Measurements from ENCODE around the gene CBLN3. TPM values are rescaled to one million over a fixed set of nuclear protein-coding genes. Genes with fewer than 3 reads are reported as not detected.

CBLN3 gene
- total RNA-seq, 1 experiment from 2014 or later: 1.4 TPM

GRCh38 chr14:24408764-24409163 lies 20.7 kb downstream of the CBLN3 start:
- H3K27ac Mint-ChIP-seq (ENCODE audit: unreplicated experiment): no peak overlapping the region
- CTCF ChIA-PET: interaction anchor here (0.5 to 1.6 kb wide), 5 partner anchors 10 to 273 kb away, joined by 4 to 11 read pairs (median 6); partner anchors contain the start of gene NYNRIN
- POLR2A ChIA-PET: no interaction called here
- DNase-seq: no peak
- H3K9me3 Mint-ChIP-seq (ENCODE audit: unreplicated experiment): no peaks in the 10 kb centered on the region
- no peak for TF ChIP-seq CTCF (IDR thresholded peaks at IDR 0.05; ENCODE audit: insufficient read depth in 1 of 2, low read depth in 1 of 2, low read length in 1 of 2, severe bottlenecking in 1 of 2, unreplicated experiment in 1 of 2)
- BruUV-seq (replicated peaks): no TSS peak
- Histone ChIP-seq H3K9me3 (no peaks in the 10 kb centered on the region), H3K4me3 (ENCODE audit: low read depth, low read length) (no peak overlapping the region), H3K36me3 (ENCODE audit: control insufficient read depth, insufficient read depth, low read length) (no peaks in the 10 kb centered on the region; the same call in 1 of the 2 replicates), H3K4me1 (no peaks in the 10 kb centered on the region), H3K27me3 (replicated peaks; ENCODE audit: control insufficient read depth, insufficient read depth, low read length) (no peaks in the 10 kb centered on the region)
- intact Hi-C loops (cut with micrococcal nuclease; ENCODE audit: unreplicated experiment): no loop called here
- H3K27me3 Mint-ChIP-seq (ENCODE audit: insufficient read depth, unreplicated experiment): no peaks in the 10 kb centered on the region
- H3K4me1 Mint-ChIP-seq (ENCODE audit: low read depth, unreplicated experiment): no peaks in the 10 kb centered on the region
- no peaks in the 10 kb centered on the region for H3K36me3 Mint-ChIP-seq (ENCODE audit: insufficient read depth, unreplicated experiment)
- no peak overlapping the region for H3K4me3 Mint-ChIP-seq (ENCODE audit: unreplicated experiment)

- POLR2A ChIA-PET: no interaction called here
- no peak overlapping the region for H3K4me3 Mint-ChIP-seq (ENCODE audit: unreplicated experiment)
- BruUV-seq (replicated peaks): no TSS peak
Measured at GRCh38 chr14:24407608-24408325, 21.7 kb downstream of the CBLN3 start.

GRCh38 chr14:24406416-24406815 lies 23.1 kb downstream of the CBLN3 start:
- ChIA-PET CTCF (no interaction called here), POLR2A (no interaction called here)

More at GRCh38 chr14:24407608-24408325, 21.7 kb downstream of the CBLN3 start:
- H3K4me3 ChIP-seq (ENCODE audit: low read depth, low read length): no peak overlapping the region
- no peaks in the 10 kb centered on the region for H3K9me3 Mint-ChIP-seq (ENCODE audit: unreplicated experiment)
- H3K4me1 ChIP-seq: no peaks in the 10 kb centered on the region
- intact Hi-C loops (cut with micrococcal nuclease; ENCODE audit: unreplicated experiment): no loop called here
- H3K36me3 ChIP-seq (ENCODE audit: control insufficient read depth, insufficient read depth, low read length): no peaks in the 10 kb centered on the region; the same call in 1 of the 2 replicates
- CTCF ChIA-PET: no interaction called here
- no peak for TF ChIP-seq CTCF (IDR thresholded peaks at IDR 0.05; ENCODE audit: insufficient read depth in 1 of 2, low read depth in 1 of 2, low read length in 1 of 2, severe bottlenecking in 1 of 2, unreplicated experiment in 1 of 2)
- no peaks in the 10 kb centered on the region for H3K27me3 ChIP-seq (replicated peaks; ENCODE audit: control insufficient read depth, insufficient read depth, low read length)
- H3K36me3 Mint-ChIP-seq (ENCODE audit: insufficient read depth, unreplicated experiment): no peaks in the 10 kb centered on the region
- H3K27ac Mint-ChIP-seq (ENCODE audit: unreplicated experiment): no peak overlapping the region
- no peaks in the 10 kb centered on the region for H3K9me3 ChIP-seq
- no peaks in the 10 kb centered on the region for H3K27me3 Mint-ChIP-seq (ENCODE audit: insufficient read depth, unreplicated experiment)
- DNase-seq: no peak
- H3K4me1 Mint-ChIP-seq (ENCODE audit: low read depth, unreplicated experiment): peaks cover 8% of the 10 kb centered on the region

More at GRCh38 chr14:24406416-24406815, 23.1 kb downstream of the CBLN3 start:
- intact Hi-C loops (cut with micrococcal nuclease; ENCODE audit: unreplicated experiment): no loop called here
- Mint-ChIP-seq H3K27me3 (ENCODE audit: insufficient read depth, unreplicated experiment) (no peaks in the 10 kb centered on the region), H3K4me3 (ENCODE audit: unreplicated experiment) (no peak overlapping the region), H3K4me1 (ENCODE audit: low read depth, unreplicated experiment) (peaks cover 20% of the 10 kb centered on the region), H3K27ac (ENCODE audit: unreplicated experiment) (no peak overlapping the region), H3K9me3 (ENCODE audit: unreplicated experiment) (no peaks in the 10 kb centered on the region), H3K36me3 (ENCODE audit: insufficient read depth, unreplicated experiment) (no peaks in the 10 kb centered on the region)
- BruUV-seq (replicated peaks): no TSS peak
- Histone ChIP-seq H3K27me3 (replicated peaks; ENCODE audit: control insufficient read depth, insufficient read depth, low read length) (no peaks in the 10 kb centered on the region), H3K9me3 (no peaks in the 10 kb centered on the region), H3K4me1 (no peaks in the 10 kb centered on the region; the same call in 1 of the 2 replicates), H3K36me3 (ENCODE audit: control insufficient read depth, insufficient read depth, low read length) (no peaks in the 10 kb centered on the region), H3K4me3 (ENCODE audit: low read depth, low read length) (no peak overlapping the region)
- no peak for DNase-seq
- no peak for TF ChIP-seq CTCF (IDR thresholded peaks at IDR 0.05; ENCODE audit: insufficient read depth in 1 of 2, low read depth in 1 of 2, low read length in 1 of 2, severe bottlenecking in 1 of 2, unreplicated experiment in 1 of 2)

Measured in Caco-2 (cell line).